SU-DHL-6 (cell line): Measurements from ENCODE around the gene DGKB.

Experiments used
- H2AFZ ChIP-seq: fragments of 200-600 bp; sonication (generic); 2 replicates; pipeline ENCODE4 v1.6.1; 2014; ENCODE audit warnings: low read depth, mild to moderate bottlenecking, moderate library complexity, mixed read lengths, antibody characterized with exemption, low read length; ENCODE audit not compliant: severe bottlenecking
- H3F3A ChIP-seq: fragments of 200-600 bp; shearing (Covaris generic); 2 replicates; pipeline ENCODE4 v1.6.0; 2016; ENCODE audit warnings: antibody characterized with exemption, mild to moderate bottlenecking; ENCODE audit not compliant: insufficient read depth
- H3K27ac ChIP-seq: fragments of 200-600 bp; sonication (generic); 2 replicates; pipeline ENCODE4 v1.5.1; 2016; ENCODE audit warnings: low read depth, mild to moderate bottlenecking, low read length, moderate library complexity, mixed read lengths
- H3K27me3 ChIP-seq: fragments of 200-600 bp; sonication (generic), shearing (Covaris generic); 2 replicates; pipeline ENCODE4 v1.6.0; 2014; ENCODE audit warnings: mild to moderate bottlenecking, low read length
- H3K36me3 ChIP-seq: fragments of 200-600 bp; sonication (generic); 2 replicates; pipeline ENCODE4 v1.6.1; 2014; ENCODE audit warnings: mild to moderate bottlenecking, low read length, mixed read lengths
- H3K4me2 ChIP-seq: fragments of 300-600, 200-600 bp; shearing (Covaris generic), sonication (generic); 2 replicates; pipeline ENCODE4 v1.6.0; 2014; ENCODE audit warnings: low read length, low read depth, mild to moderate bottlenecking; ENCODE audit not compliant: poor library complexity, severe bottlenecking
- H3K4me3 ChIP-seq: fragments of 200-600 bp; sonication (generic); 2 replicates; pipeline ENCODE4 v1.5.1; 2014; ENCODE audit warnings: antibody characterized with exemption, low read length, mild to moderate bottlenecking, mixed read lengths; ENCODE audit not compliant: insufficient read depth, poor library complexity, severe bottlenecking
- H3K79me2 ChIP-seq: fragments of 200-600 bp; sonication (generic); 2 replicates; pipeline ENCODE4 v1.6.1; 2014; ENCODE audit warnings: mild to moderate bottlenecking, low read length, moderate library complexity; ENCODE audit not compliant: insufficient read depth
- H3K9ac ChIP-seq: fragments of 200-600 bp; sonication (generic); 2 replicates; pipeline ENCODE4 v1.7.0; 2014; ENCODE audit warnings: mild to moderate bottlenecking, low read length
- H3K9me2 ChIP-seq: fragments of 200-600 bp; sonication (generic); replicated peaks from 2 replicates; pipeline ENCODE4 v1.6.1; 2014; ENCODE audit warnings: low read length; ENCODE audit not compliant: insufficient read depth
- H3K9me3 ChIP-seq: fragments of 200-600 bp; sonication (generic); 2 replicates; pipeline ENCODE4 v1.6.1; 2014; ENCODE audit warnings: low read length, mixed read lengths; ENCODE audit not compliant: insufficient read depth
- H4K20me1 ChIP-seq: fragments of 200-600 bp; sonication (generic); 2 replicates; pipeline ENCODE4 v1.6.1; 2014; ENCODE audit warnings: low read depth, mild to moderate bottlenecking, antibody characterized with exemption, low read length, moderate library complexity, mixed read lengths
- EZH2phosphoT487 ChIP-seq: fragments of 200-600 bp; sonication (generic), shearing (Covaris generic); conservative IDR thresholded peaks from 2 replicates; pipeline ENCODE4 v1.6.1; 2018; ENCODE audit warnings: mild to moderate bottlenecking, antibody characterized with exemption, low read length, moderate library complexity, mixed read lengths
- TF ChIP-seq, protein P1 (sequence below): fragments of 200-600 bp; sonication (generic); IDR thresholded peaks from one replicate; pipeline ENCODE4 v1.5.1; 2017; ENCODE audit warnings: antibody characterized with exemption, mild to moderate bottlenecking, low read length, moderate library complexity; ENCODE audit not compliant: insufficient read depth, poor library complexity, severe bottlenecking

Gene DGKB

DNA sequence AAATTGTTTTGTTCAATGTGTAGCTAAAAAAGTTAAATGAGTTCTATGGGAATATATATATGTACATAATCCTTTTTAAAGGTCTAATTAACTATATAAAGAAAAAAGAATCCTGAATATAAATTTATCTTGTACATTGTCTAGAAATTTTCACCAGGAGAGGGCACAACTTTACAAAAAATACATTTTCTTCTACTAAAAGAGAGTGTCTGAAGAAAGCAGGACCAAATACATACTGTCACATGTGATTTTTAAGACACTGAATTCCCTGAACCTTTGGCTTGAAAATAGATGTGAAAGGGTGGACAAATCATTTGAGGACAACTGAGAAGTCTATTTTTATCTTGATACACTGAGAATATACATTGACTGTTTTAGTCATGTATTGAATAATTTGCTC, 204.3 kb downstream of the DGKB start:
- Histone ChIP-seq H3K79me2 (no peaks in the 10 kb centered on the region), H3K27ac (no peak overlapping the region), H3K36me3 (no peaks in the 10 kb centered on the region), H3K4me2 (no peak overlapping the region), H3K4me3 (no peak overlapping the region), H4K20me1 (no peaks in the 10 kb centered on the region), H3K9me3 (no peaks in the 10 kb centered on the region), H3K9me2 (no peaks in the 10 kb centered on the region), H3F3A (no peaks in the 10 kb centered on the region), H3K27me3 (no peaks in the 10 kb centered on the region), H3K9ac (no peak overlapping the region), H2AFZ (no peak overlapping the region)
- no peak for TF ChIP-seq EZH2phosphoT487
- TF ChIP-seq, protein P1, sequence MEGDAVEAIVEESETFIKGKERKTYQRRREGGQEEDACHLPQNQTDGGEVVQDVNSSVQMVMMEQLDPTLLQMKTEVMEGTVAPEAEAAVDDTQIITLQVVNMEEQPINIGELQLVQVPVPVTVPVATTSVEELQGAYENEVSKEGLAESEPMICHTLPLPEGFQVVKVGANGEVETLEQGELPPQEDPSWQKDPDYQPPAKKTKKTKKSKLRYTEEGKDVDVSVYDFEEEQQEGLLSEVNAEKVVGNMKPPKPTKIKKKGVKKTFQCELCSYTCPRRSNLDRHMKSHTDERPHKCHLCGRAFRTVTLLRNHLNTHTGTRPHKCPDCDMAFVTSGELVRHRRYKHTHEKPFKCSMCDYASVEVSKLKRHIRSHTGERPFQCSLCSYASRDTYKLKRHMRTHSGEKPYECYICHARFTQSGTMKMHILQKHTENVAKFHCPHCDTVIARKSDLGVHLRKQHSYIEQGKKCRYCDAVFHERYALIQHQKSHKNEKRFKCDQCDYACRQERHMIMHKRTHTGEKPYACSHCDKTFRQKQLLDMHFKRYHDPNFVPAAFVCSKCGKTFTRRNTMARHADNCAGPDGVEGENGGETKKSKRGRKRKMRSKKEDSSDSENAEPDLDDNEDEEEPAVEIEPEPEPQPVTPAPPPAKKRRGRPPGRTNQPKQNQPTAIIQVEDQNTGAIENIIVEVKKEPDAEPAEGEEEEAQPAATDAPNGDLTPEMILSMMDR, result no peak

DNA sequence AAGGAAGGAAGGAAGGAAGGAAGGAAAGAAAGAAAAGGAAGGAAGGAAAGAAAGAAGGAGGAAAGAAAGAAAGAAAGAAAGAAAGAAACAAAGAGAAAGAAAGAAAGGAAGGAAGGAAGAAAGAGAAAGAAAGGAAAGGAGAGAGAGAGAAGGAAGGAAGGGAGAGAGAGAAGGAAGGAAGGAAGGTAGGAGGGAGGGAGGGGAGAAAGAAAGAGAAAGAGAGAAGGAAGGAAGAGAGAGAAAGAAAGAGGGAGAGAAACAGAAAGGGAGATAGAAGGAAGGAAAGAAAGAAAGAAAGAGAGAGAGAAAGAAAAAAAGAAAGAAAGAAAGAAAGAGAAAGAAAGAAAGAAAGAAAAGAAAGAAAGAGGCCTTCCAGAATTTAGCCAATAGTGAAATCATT, 204.9 kb downstream of the DGKB start:
- Histone ChIP-seq H3K4me3 (no peak overlapping the region), H3K27ac (no peak overlapping the region), H3K27me3 (no peaks in the 10 kb centered on the region), H3K9ac (no peak overlapping the region), H2AFZ (no peak overlapping the region), H3K9me3 (no peaks in the 10 kb centered on the region), H3K36me3 (no peaks in the 10 kb centered on the region), H3K9me2 (no peaks in the 10 kb centered on the region), H3F3A (no peaks in the 10 kb centered on the region), H3K79me2 (no peaks in the 10 kb centered on the region), H4K20me1 (no peaks in the 10 kb centered on the region), H3K4me2 (no peak overlapping the region)
- no peak for TF ChIP-seq EZH2phosphoT487
- TF ChIP-seq, protein P1, result no peak

DNA sequence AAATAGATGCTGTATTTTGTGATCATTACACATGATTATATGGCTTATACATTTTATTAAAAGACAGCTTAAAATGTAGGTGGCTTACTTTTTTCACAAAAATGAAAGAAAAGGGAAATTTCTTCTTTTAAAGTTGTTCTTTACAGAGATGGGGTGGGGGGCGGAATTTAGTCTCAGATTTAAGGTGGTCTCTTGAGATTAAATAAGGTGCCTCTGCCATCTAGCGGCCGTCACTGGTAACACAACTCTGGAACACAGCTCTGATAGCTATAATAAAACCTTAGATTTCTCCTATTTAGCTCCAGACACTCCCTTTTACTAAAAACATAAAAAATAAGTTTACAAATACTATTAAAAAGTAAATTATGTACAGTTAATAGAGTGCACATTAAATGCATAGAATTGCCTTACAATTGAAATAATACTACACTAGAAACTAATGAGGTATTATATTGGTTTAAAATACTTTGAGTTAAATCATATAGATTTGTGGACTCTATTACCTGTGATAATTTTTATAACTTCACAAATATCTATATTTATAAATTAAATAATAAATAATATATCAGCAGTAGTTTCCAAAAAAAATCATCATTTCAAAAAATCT, 210.9 kb downstream of the DGKB start:
- Histone ChIP-seq H3K27ac (no peak overlapping the region), H3K9ac (no peak overlapping the region), H2AFZ (no peak overlapping the region), H3K79me2 (no peaks in the 10 kb centered on the region), H3K36me3 (no peaks in the 10 kb centered on the region), H3K9me3 (no peaks in the 10 kb centered on the region), H3F3A (no peaks in the 10 kb centered on the region), H3K27me3 (no peaks in the 10 kb centered on the region), H4K20me1 (no peaks in the 10 kb centered on the region), H3K4me2 (no peak overlapping the region), H3K9me2 (no peaks in the 10 kb centered on the region), H3K4me3 (no peak overlapping the region)
- TF ChIP-seq, protein P1, result peak; percentile 98
- TF ChIP-seq EZH2phosphoT487, result no peak
